GM23338 (cell line): Measurements from ENCODE around the gene SMCO3. TPM values are rescaled to one million over a fixed set of nuclear protein-coding genes. Genes with fewer than 3 reads are reported as not detected.

Source experiments
- ATAC-seq: fragments of 200-7000 bp; cut with Tn5 transposase; 3 replicates; pipeline ENCODE4 v1.9.1; 2020
- DNase-seq: peaks from one replicate; pipeline ENCODE4 v3.0.0-alpha.2; 2015; ENCODE audit warnings: low spot score
- H2AFZ ChIP-seq: fragments of 200-600 bp; sonication (generic); 2 replicates; pipeline ENCODE4 v1.8.0; 2016; ENCODE audit warnings: antibody characterized with exemption, mild to moderate bottlenecking, moderate library complexity
- H3F3A ChIP-seq: fragments of 200-600 bp; sonication (generic); replicated peaks from 2 replicates; pipeline ENCODE4 v1.8.0; 2017; ENCODE audit warnings: antibody characterized with exemption, mixed run types, low read depth
- H3K27ac ChIP-seq: fragments of 200-600 bp; sonication (generic); 2 replicates; pipeline ENCODE4 v1.6.1; 2016; ENCODE audit warnings: low read depth
- H3K27me3 ChIP-seq: fragments of 200-600 bp; sonication (generic); 2 replicates; pipeline ENCODE4 v1.8.0; 2016; ENCODE audit warnings: mild to moderate bottlenecking, mixed run types, moderate library complexity; ENCODE audit not compliant: insufficient read depth
- H3K36me3 ChIP-seq: fragments of 200-600 bp; sonication (generic); 2 replicates; pipeline ENCODE4 v1.8.0; 2016; ENCODE audit warnings: mild to moderate bottlenecking; ENCODE audit not compliant: insufficient read depth
- H3K4me1 ChIP-seq: fragments of 200-600 bp; sonication (generic); 2 replicates; pipeline ENCODE4 v1.8.0; 2016; ENCODE audit warnings: mild to moderate bottlenecking, moderate library complexity; ENCODE audit not compliant: insufficient read depth
- H3K4me2 ChIP-seq: fragments of 200-600 bp; sonication (generic); 2 replicates; pipeline ENCODE4 v1.7.1; 2017; ENCODE audit warnings: mixed run types
- H3K4me3 ChIP-seq: fragments of 200-600 bp; sonication (generic); 2 replicates; pipeline ENCODE4 v1.6.1; 2016; ENCODE audit warnings: mixed run types
- H3K79me2 ChIP-seq: fragments of 200-600 bp; sonication (generic); replicated peaks from 2 replicates; pipeline ENCODE4 v1.8.0; 2017; ENCODE audit warnings: mild to moderate bottlenecking; ENCODE audit not compliant: insufficient read depth
- H3K9me2 ChIP-seq: fragments of 200-600 bp; sonication (generic); 2 replicates; pipeline ENCODE4 v1.8.0; 2017; ENCODE audit not compliant: insufficient read depth
- H4K20me1 ChIP-seq: fragments of 200-600 bp; sonication (generic); replicated peaks from 2 replicates; pipeline ENCODE4 v1.8.0; 2017; ENCODE audit warnings: mild to moderate bottlenecking; ENCODE audit not compliant: insufficient read depth
- H3K27ac Mint-ChIP-seq: 2 replicates; pipeline ENCODE4 v1.8.0; 2020; ENCODE audit warnings: inconsistent platforms, mild to moderate bottlenecking, moderate library complexity, mixed read lengths
- H3K27me3 Mint-ChIP-seq: 3 replicates; pipeline ENCODE4 v1.8.0; 2022; ENCODE audit warnings: low read depth, mild to moderate bottlenecking, moderate library complexity, mixed read lengths, inconsistent platforms; ENCODE audit not compliant: insufficient read depth, poor library complexity
- H3K36me3 Mint-ChIP-seq: 3 replicates; pipeline ENCODE4 v1.8.0; 2021; ENCODE audit warnings: low read depth, mild to moderate bottlenecking, inconsistent platforms, moderate library complexity, mixed read lengths
- H3K4me1 Mint-ChIP-seq: 3 replicates; pipeline ENCODE4 v1.8.0; 2020; ENCODE audit warnings: mild to moderate bottlenecking, inconsistent platforms, mixed read lengths
- H3K4me3 Mint-ChIP-seq: 3 replicates; pipeline ENCODE4 v1.8.0; 2021; ENCODE audit warnings: moderate library complexity, mild to moderate bottlenecking, inconsistent platforms, mixed read lengths
- H3K9me3 Mint-ChIP-seq: 3 replicates; pipeline ENCODE4 v1.8.0; 2020; ENCODE audit warnings: moderate library complexity, mild to moderate bottlenecking, inconsistent platforms, mixed read lengths
- CREB1 ChIP-seq: fragments of 250-450 bp; sonication (Bioruptor Pico); IDR thresholded peaks from 2 replicates; pipeline ENCODE4 v1.5.0; 2020; ENCODE audit warnings: low read depth, mild to moderate bottlenecking, moderate library complexity
- EZH2 ChIP-seq: fragments of 200-600 bp; sonication (generic); IDR thresholded peaks from one replicate; pipeline ENCODE4 v1.8.0; 2017; ENCODE audit warnings: antibody characterized with exemption, mild to moderate bottlenecking, low read depth; ENCODE audit not compliant: unreplicated experiment
- EZH2phosphoT487 ChIP-seq: fragments of 200-600 bp; sonication (generic); IDR thresholded peaks from one replicate; pipeline ENCODE4 v1.8.1; 2018; ENCODE audit warnings: antibody characterized with exemption; ENCODE audit not compliant: unreplicated experiment
- JUNB ChIP-seq: IDR thresholded peaks from one replicate; pipeline ENCODE4 v1.6.1; 2016; ENCODE audit warnings: antibody characterized with exemption; ENCODE audit not compliant: unreplicated experiment
- POLR2AphosphoS5 ChIP-seq: IDR thresholded peaks from 2 replicates; pipeline ENCODE4 v1.6.1; 2016; ENCODE audit warnings: antibody characterized with exemption, low read depth
- REST ChIP-seq: IDR thresholded peaks from one replicate; pipeline ENCODE4 v1.6.1; 2018; ENCODE audit warnings: antibody characterized with exemption; ENCODE audit not compliant: unreplicated experiment
- STAT1 ChIP-seq: IDR thresholded peaks from one replicate; pipeline ENCODE4 v1.6.1; 2016; ENCODE audit warnings: antibody characterized with exemption; ENCODE audit not compliant: unreplicated experiment
- ZNF114 ChIP-seq: fragments of 250-450 bp; sonication (Bioruptor Pico); IDR thresholded peaks from 2 replicates; pipeline ENCODE4 v1.5.0; 2020; ENCODE audit warnings: mild to moderate bottlenecking, moderate library complexity
- ZNF331 ChIP-seq: fragments of 250-450 bp; sonication (Bioruptor Pico); IDR thresholded peaks from 2 replicates; pipeline ENCODE4 v1.5.0; 2020; ENCODE audit warnings: low read depth, mild to moderate bottlenecking, moderate library complexity
- ZNF462 ChIP-seq: fragments of 250-450 bp; sonication (Bioruptor Pico); IDR thresholded peaks from 2 replicates; pipeline ENCODE4 v1.5.0; 2020; ENCODE audit warnings: mild to moderate bottlenecking, moderate library complexity
- polyA plus RNA-seq: library from polyadenylated mRNA; unstranded; fragments of >200 nt; fragmentation: Nextera tagmentation; extraction: Ambion mirVana; gene quantifications from 2 replicates; pipeline ENCODE4 v1.2.1, GENCODE V29; 2016
- total RNA-seq: library from RNA; depleted of rRNA; stranded (reverse); fragments of >200 nt; shearing (Covaris generic); gene quantifications from 2 replicates; pipeline ENCODE4 v1.2.3, GENCODE V29; 2014

Gene SMCO3
- total and polyA plus RNA-seq, 2 experiments from 2014 or later, result 0.13 TPM; not detected in 1

- no peaks in the 10 kb centered on the region for H3K9me2 ChIP-seq
- peaks cover 14% of the 10 kb centered on the region for H3K36me3 Mint-ChIP-seq
- H3K4me2 ChIP-seq, result peak within 1 kb of the TSS; percentile 86
- H3K27me3 ChIP-seq, result no peaks in the 10 kb centered on the region
- peak within 1 kb of the TSS; percentile 78 for H3K4me3 ChIP-seq
- TF ChIP-seq CREB1 (CRISPR knock-in tag) (peak; percentile 91), ZNF114 (no peak), JUNB (no peak), POLR2AphosphoS5 (peak; percentile 94)
- H3K9me3 Mint-ChIP-seq, result no peaks in the 10 kb centered on the region
- ATAC-seq, result peak; percentile 99
- peaks cover 48% of the 10 kb centered on the region for H3K79me2 ChIP-seq
- no peaks in the 10 kb centered on the region for H3K27me3 Mint-ChIP-seq
- no peak within 1 kb of the TSS for H3K27ac Mint-ChIP-seq
- H3K36me3 ChIP-seq, result peaks cover 11% of the 10 kb centered on the region; the same call in 1 of the 2 replicates
- 0 out of 2 replicates have a peak within 1 kb of the TSS, but pooled peaks have one; percentile 1 for H3K27ac ChIP-seq
- 0 out of 2 replicates have a peak, but pooled peaks cover 9% of the 10 kb centered on the region for H4K20me1 ChIP-seq
- H3K4me1 Mint-ChIP-seq, result peaks cover 7% of the 10 kb centered on the region; the same call in 1 of the 3 replicates
- no peak within 1 kb of the TSS for H3K4me3 Mint-ChIP-seq
- H2AFZ ChIP-seq, result peak within 1 kb of the TSS; percentile 49; the same call in 1 of the 2 replicates
- no peaks in the 10 kb centered on the region for H3F3A ChIP-seq
- peaks cover 10% of the 10 kb centered on the region; the same call in 1 of the 2 replicates for H3K4me1 ChIP-seq
- DNase-seq, result peak; percentile 99
Observed at GRCh38 chr12:14803011-14803829, 10.8 kb downstream of the SMCO3 start, which contains the start of the genes C12orf60 and WBP11. Gene C12orf60 (plus strand): TSS chr12:14803670. CDS start chr12:14822936, 19,266 bp downstream. Gene WBP11 (minus strand): TSS chr12:14803478. CDS start chr12:14801383, 2,095 bp downstream.

GRCh38 chr12:14802721-14803010 lies 11.3 kb downstream of the SMCO3 start:
- Histone ChIP-seq H3K36me3 (peaks cover 17% of the 10 kb centered on the region; the same call in 1 of the 2 replicates), H3K27ac (0 out of 2 replicates have a peak overlapping the region, but pooled peaks have one; percentile 1), H2AFZ (no peak overlapping the region), H3K27me3 (no peaks in the 10 kb centered on the region), H3K4me1 (peaks cover 10% of the 10 kb centered on the region; the same call in 1 of the 2 replicates), H4K20me1 (0 out of 2 replicates have a peak, but pooled peaks cover 15% of the 10 kb centered on the region), H3K9me2 (no peaks in the 10 kb centered on the region), H3K4me2 (peak overlapping the region; percentile 86), H3K4me3 (peak overlapping the region; percentile 78), H3K79me2 (peaks cover 53% of the 10 kb centered on the region), H3F3A (no peaks in the 10 kb centered on the region)
- ATAC-seq (no peak), DNase-seq (no peak)
- H3K4me3 Mint-ChIP-seq, result no peak overlapping the region
- H3K4me1 Mint-ChIP-seq, result peaks cover 7% of the 10 kb centered on the region; the same call in 1 of the 3 replicates
- no peaks in the 10 kb centered on the region for H3K27me3 Mint-ChIP-seq
- H3K36me3 Mint-ChIP-seq, result peaks cover 19% of the 10 kb centered on the region
- H3K27ac Mint-ChIP-seq, result no peak overlapping the region
- no peaks in the 10 kb centered on the region for H3K9me3 Mint-ChIP-seq
- TF ChIP-seq ZNF331 (CRISPR knock-in tag), result no peak
- TF ChIP-seq EZH2phosphoT487, result no peak
- no peak for TF ChIP-seq POLR2AphosphoS5
- no peak for TF ChIP-seq REST
- TF ChIP-seq STAT1, result no peak
- no peak for TF ChIP-seq JUNB
- no peak for TF ChIP-seq ZNF462 (CRISPR knock-in tag)
- TF ChIP-seq EZH2, result no peak
- TF ChIP-seq CREB1 (CRISPR knock-in tag), result no peak
